B cell (primary cell): Measurements from ENCODE around the gene RNMT.

Experiments
- EZH2 ChIP-seq: IDR thresholded peaks from 2 replicates; pipeline ENCODE4 v1.6.1; 2012; ENCODE audit warnings: borderline replicate concordance, low read depth, mild to moderate bottlenecking, moderate library complexity, low read length; ENCODE audit not compliant: insufficient read depth, poor library complexity, severe bottlenecking
- TF ChIP-seq, protein P1 (sequence below): fragments of 200-600 bp; IDR thresholded peaks from one replicate; pipeline ENCODE4 v1.8.0; 2022; ENCODE audit warnings: antibody characterized with exemption, mild to moderate bottlenecking

- TF ChIP-seq, protein P1, sequence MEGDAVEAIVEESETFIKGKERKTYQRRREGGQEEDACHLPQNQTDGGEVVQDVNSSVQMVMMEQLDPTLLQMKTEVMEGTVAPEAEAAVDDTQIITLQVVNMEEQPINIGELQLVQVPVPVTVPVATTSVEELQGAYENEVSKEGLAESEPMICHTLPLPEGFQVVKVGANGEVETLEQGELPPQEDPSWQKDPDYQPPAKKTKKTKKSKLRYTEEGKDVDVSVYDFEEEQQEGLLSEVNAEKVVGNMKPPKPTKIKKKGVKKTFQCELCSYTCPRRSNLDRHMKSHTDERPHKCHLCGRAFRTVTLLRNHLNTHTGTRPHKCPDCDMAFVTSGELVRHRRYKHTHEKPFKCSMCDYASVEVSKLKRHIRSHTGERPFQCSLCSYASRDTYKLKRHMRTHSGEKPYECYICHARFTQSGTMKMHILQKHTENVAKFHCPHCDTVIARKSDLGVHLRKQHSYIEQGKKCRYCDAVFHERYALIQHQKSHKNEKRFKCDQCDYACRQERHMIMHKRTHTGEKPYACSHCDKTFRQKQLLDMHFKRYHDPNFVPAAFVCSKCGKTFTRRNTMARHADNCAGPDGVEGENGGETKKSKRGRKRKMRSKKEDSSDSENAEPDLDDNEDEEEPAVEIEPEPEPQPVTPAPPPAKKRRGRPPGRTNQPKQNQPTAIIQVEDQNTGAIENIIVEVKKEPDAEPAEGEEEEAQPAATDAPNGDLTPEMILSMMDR: no peak
- no peak for TF ChIP-seq EZH2
Measured at GRCh38 chr18:13696961-13697360, 29.5 kb upstream of the RNMT start.
